Liver (tissue), 9 donors: Measurements from ENCODE around the gene E2F7. TPM values are rescaled to one million over a fixed set of nuclear protein-coding genes. Genes with fewer than 3 reads are reported as not detected.

ENCODE experiments used
- DNase-seq: peaks from one replicate; pipeline ENCODE4 v3.0.0-alpha.2; 2017; ENCODE audit warnings: low spot score
- H3K27ac ChIP-seq, 2 donors: one replicate each; pipeline ENCODE4 v1.7.0; 2013; ENCODE audit warnings: inconsistent platforms in 2 of 2, low read length in 2 of 2, control low read depth in 1 of 2, low read depth in 1 of 2, mild to moderate bottlenecking in 1 of 2
- H3K27me3 ChIP-seq, 4 donors: one replicate each; pipeline versions ENCODE4 v1.6.1 to v1.7.0; 2013; ENCODE audit warnings: low read length in 3 of 4, inconsistent platforms in 1 of 4, mild to moderate bottlenecking in 1 of 4, moderate library complexity in 1 of 4; ENCODE audit not compliant: control insufficient read depth in 4 of 4, insufficient read depth in 4 of 4
- H3K36me3 ChIP-seq, 4 donors: one replicate each; pipeline versions ENCODE4 v1.6.1 to v1.7.0; 2013; ENCODE audit warnings: low read length in 3 of 4, mild to moderate bottlenecking in 3 of 4, low read depth in 1 of 4, moderate library complexity in 1 of 4; ENCODE audit not compliant: control insufficient read depth in 4 of 4, insufficient read depth in 3 of 4
- H3K4me1 ChIP-seq, 4 donors: one replicate each; pipeline versions ENCODE4 v1.6.1 to v1.7.0; 2013; ENCODE audit warnings: low read length in 3 of 4, mild to moderate bottlenecking in 3 of 4, moderate library complexity in 1 of 4; ENCODE audit not compliant: control insufficient read depth in 4 of 4, insufficient read depth in 4 of 4
- H3K4me3 ChIP-seq, 3 donors: one replicate each; pipeline versions ENCODE4 v1.6.1 to v1.7.0; 2013; ENCODE audit warnings: low read length in 3 of 3, control low read depth in 1 of 3, low read depth in 1 of 3, mild to moderate bottlenecking in 1 of 3
- H3K9ac ChIP-seq, 2 donors: one replicate each; pipeline ENCODE4 v1.7.0; 2013; ENCODE audit warnings: low read length in 2 of 2, mild to moderate bottlenecking in 2 of 2, moderate library complexity in 2 of 2, control low read depth in 1 of 2, low read depth in 1 of 2
- H3K9me3 ChIP-seq, 4 donors: one replicate each; pipeline versions ENCODE4 v1.6.1 to v1.7.0; 2013; ENCODE audit warnings: low read length in 3 of 4; ENCODE audit not compliant: control insufficient read depth in 4 of 4
- ATF3 ChIP-seq: IDR thresholded peaks from 2 replicates; pipeline ENCODE4 v1.6.1; 2016; ENCODE audit warnings: antibody characterized with exemption
- CTCF ChIP-seq: fragments of 150-350 bp; IDR thresholded peaks from 2 replicates; pipeline ENCODE4 v1.5.1; 2017; ENCODE audit warnings: improper control_type of control experiment, low read depth, low read length; ENCODE audit not compliant: missing input control
- FOXA1 ChIP-seq: IDR thresholded peaks from 2 replicates; pipeline ENCODE4 v1.6.1; 2016; ENCODE audit warnings: antibody characterized with exemption
- FOXA2 ChIP-seq: IDR thresholded peaks from 2 replicates; pipeline ENCODE4 v1.6.1; 2016; ENCODE audit warnings: antibody characterized with exemption
- GABPA ChIP-seq, 2 donors: IDR thresholded peaks in 1 of 2; conservative IDR thresholded peaks in 1 of 2; 2 replicates each; pipeline ENCODE4 v1.6.1; 2016; ENCODE audit warnings: antibody characterized with exemption in 2 of 2, mild to moderate bottlenecking in 1 of 2, moderate library complexity in 1 of 2
- HNF4A ChIP-seq, 2 donors: conservative IDR thresholded peaks; 2 replicates each; pipeline ENCODE4 v1.6.1; 2016; ENCODE audit warnings: antibody characterized with exemption in 2 of 2, mild to moderate bottlenecking in 2 of 2
- HNF4G ChIP-seq: IDR thresholded peaks from 2 replicates; pipeline ENCODE4 v1.6.1; 2016; ENCODE audit warnings: antibody characterized with exemption
- JUND ChIP-seq, 2 donors: IDR thresholded peaks; 2 replicates each; pipeline ENCODE4 v1.6.1; 2016; ENCODE audit warnings: antibody characterized with exemption in 2 of 2
- NR2F2 ChIP-seq: IDR thresholded peaks from 2 replicates; pipeline ENCODE4 v1.6.1; 2016; ENCODE audit warnings: antibody characterized with exemption
- RAD21 ChIP-seq, 2 donors: IDR thresholded peaks; 2 replicates each; pipeline ENCODE4 v1.6.1; 2016; ENCODE audit warnings: antibody characterized with exemption in 2 of 2, mild to moderate bottlenecking in 2 of 2
- REST ChIP-seq: IDR thresholded peaks from 2 replicates; pipeline ENCODE4 v1.6.1; 2016; ENCODE audit warnings: antibody characterized with exemption, mild to moderate bottlenecking
- RXRA ChIP-seq, 2 donors: IDR thresholded peaks; 2 replicates each; pipeline ENCODE4 v1.6.1; 2017 to 2018; ENCODE audit warnings: antibody characterized with exemption in 2 of 2, mild to moderate bottlenecking in 1 of 2
- SP1 ChIP-seq: IDR thresholded peaks from 2 replicates; pipeline ENCODE4 v1.6.1; 2018; ENCODE audit warnings: antibody characterized with exemption, mild to moderate bottlenecking
- YY1 ChIP-seq: IDR thresholded peaks from 2 replicates; pipeline ENCODE4 v1.6.1; 2016; ENCODE audit warnings: antibody characterized with exemption, mild to moderate bottlenecking
- ZBTB33 ChIP-seq: IDR thresholded peaks from 2 replicates; pipeline ENCODE4 v1.6.1; 2016; ENCODE audit warnings: antibody characterized with exemption
- WGBS: extraction: QIAGEN DNeasy Blood & Tissue Kit; methylation state at CpG from one replicate; pipeline ENCODE4 v1.1.7; 2013; 5-methylcytosine and 5-hydroxymethylcytosine counted together
- polyA plus RNA-seq, 2 donors: library from polyadenylated mRNA; stranded (reverse) in 1 of 2; unstranded in 1 of 2; fragments of 200-250 nt in 1 of 2; fragments of >200 nt in 1 of 2; fragmentation: Nextera tagmentation in 1 of 2; extraction: Ambion mirVana in 1 of 2; gene quantifications; one replicate each; pipeline versions ENCODE4 v1.2.1 to v1.2.3, GENCODE V29; 2013 to 2015
- total RNA-seq, 2 donors: library from RNA; depleted of rRNA; stranded (reverse); fragments of >200 nt; gene quantifications; one replicate each; pipeline ENCODE4 v1.2.3, GENCODE V29; 2014
- donor health status: healthy.
- donor health status: healthy.
- donor health status: healthy.
- donor health status: healthy.
- donor health status: healthy.

Gene E2F7
- total and polyA plus RNA-seq, 4 donors = 0.13 to 5.8 (median 0.17) TPM; not detected in 1

- H3K9ac ChIP-seq = no peak overlapping the region
- WGBS = 92% methylated on average over 6 of the region's 6 CpGs
- no peaks in the 10 kb centered on the region for H3K4me1 ChIP-seq
- H3K27ac ChIP-seq = no peak overlapping the region
- no peak for DNase-seq
- TF ChIP-seq YY1 (no peak), REST (no peak), GABPA (IDR thresholded peaks at IDR 0.05 in 1 of 2, conservative IDR thresholded peaks at IDR 0.05 in 1 of 2) (no peak), FOXA1 (no peak), JUND (IDR thresholded peaks at IDR 0.05) (no peak), NR2F2 (no peak), ZBTB33 (no peak), SP1 (no peak)
- H3K9me3 ChIP-seq = no peaks in the 10 kb centered on the region
- H3K4me3 ChIP-seq = no peak overlapping the region
- no peaks in the 10 kb centered on the region for H3K27me3 ChIP-seq
- no peaks in the 10 kb centered on the region for H3K36me3 ChIP-seq
Observed at GRCh38 chr12:77025782-77026314, 39.5 kb downstream of the E2F7 start.

GRCh38 chr12:77023501-77023900 lies 41.9 kb downstream of the E2F7 start:
- no peaks in the 10 kb centered on the region for H3K9me3 ChIP-seq
- H3K4me1 ChIP-seq = no peaks in the 10 kb centered on the region
- H3K4me3 ChIP-seq = no peak overlapping the region
- TF ChIP-seq FOXA2 = no peak
- no peak for TF ChIP-seq ATF3
- no peak for TF ChIP-seq HNF4A (conservative IDR thresholded peaks at IDR 0.05)
- no peak for TF ChIP-seq FOXA1
- TF ChIP-seq NR2F2 = no peak
- TF ChIP-seq RXRA (IDR thresholded peaks at IDR 0.05) = no peak
- TF ChIP-seq SP1 = no peak
- no peak for TF ChIP-seq CTCF
- no peak for TF ChIP-seq REST
- TF ChIP-seq HNF4G = no peak
- TF ChIP-seq ZBTB33 = no peak
- TF ChIP-seq RAD21 (IDR thresholded peaks at IDR 0.05) = no peak
- H3K27ac ChIP-seq = no peak overlapping the region
- no peak overlapping the region for H3K9ac ChIP-seq
- no peaks in the 10 kb centered on the region for H3K36me3 ChIP-seq
- H3K27me3 ChIP-seq = no peaks in the 10 kb centered on the region
- DNase-seq = no peak
- 94% methylated on average over 6 of the region's 6 CpGs for WGBS
